ENCODE measurements around the gene HLA-DOB. TPM values are rescaled to one million over a fixed set of nuclear protein-coding genes. Genes with fewer than 3 reads are reported as not detected.

The HLA-DOB gene
- total and polyA plus RNA-seq, 2 of the 13 experiments (the other 11 are each of a cell fraction or from before 2014, with no cell fraction given), result not detected

DNA sequence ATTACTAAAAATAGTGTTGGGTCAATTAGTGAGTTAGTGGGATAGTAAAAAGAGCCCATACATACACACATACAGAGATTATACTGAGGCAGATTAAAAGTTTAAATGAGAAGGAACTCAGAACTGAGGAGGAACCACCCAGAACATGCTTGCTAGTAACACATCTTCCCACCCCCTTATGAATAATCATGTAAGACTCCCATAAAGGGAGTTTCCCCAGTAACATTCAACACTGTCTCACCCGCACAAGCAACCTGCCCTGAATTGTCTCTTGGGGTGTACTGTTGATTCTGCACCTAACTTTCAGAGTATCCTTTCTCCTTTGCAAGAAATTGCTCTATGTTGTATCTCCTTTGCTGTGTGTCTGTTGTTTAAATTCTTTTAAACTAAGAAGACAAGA lies 42.4 kb downstream of the HLA-DOB start:
- intact Hi-C loops (cut with micrococcal nuclease; ENCODE audit: unreplicated experiment) (no loop called here), in situ Hi-C loops (cut with HindIII; ENCODE audit: extremely low pct_ligation_motif_present, low pct_unique_long_range_greater_than_20kb) (no loop called here)
- Histone ChIP-seq H3K27ac (ENCODE audit: extremely low read length, insufficient read depth, low read length) (no peak overlapping the region), H3K27me3 (ENCODE audit: control insufficient read depth in 1 of 2, insufficient read depth in 2 of 2, low read length in 2 of 2) (peaks cover 0 to 10% of the 10 kb centered on the region in 2 experiments; a peak in 1 of 5 replicates), H3K79me2 (ENCODE audit: insufficient read depth, low read length) (no peaks in the 10 kb centered on the region), H3K9ac (ENCODE audit: insufficient read depth, low read depth, low read length) (no peak overlapping the region), H3K4me3 (replicated peaks in 1 of 3; ENCODE audit: insufficient read depth in 1 of 3, low read depth in 2 of 3, low read length in 3 of 3) (no peak overlapping the region), H3K36me3 (replicated peaks in 1 of 2; ENCODE audit: control insufficient read depth in 1 of 2, insufficient read depth in 2 of 2, low read length in 2 of 2) (no peaks in the 10 kb centered on the region), H2AFZ (ENCODE audit: low read length) (no peak overlapping the region), H3K4me1 (ENCODE audit: insufficient read depth, low read length) (no peaks in the 10 kb centered on the region), H4K20me1 (ENCODE audit: insufficient read depth, low read length) (no peaks in the 10 kb centered on the region), H3K4me2 (ENCODE audit: low read depth, low read length) (no peak overlapping the region), H3K9me3 (ENCODE audit: low read length) (no peaks in the 10 kb centered on the region)
- no peak for DNase-seq (ENCODE audit: low spot score)
- POLR2A ChIA-PET, result no interaction called here
- TF ChIP-seq TBP (CRISPR knock-in tag; IDR thresholded peaks at IDR 0.05) (no peak), ZNF274 (CRISPR knock-in tag; IDR thresholded peaks at IDR 0.05) (no peak), NCOA2 (CRISPR knock-in tag; IDR thresholded peaks at IDR 0.05) (no peak), FOXO1 (CRISPR knock-in tag; IDR thresholded peaks at IDR 0.05) (no peak), ZNF839 (CRISPR knock-in tag; IDR thresholded peaks at IDR 0.05; ENCODE audit: borderline replicate concordance) (no peak), KDM5B (CRISPR knock-in tag; IDR thresholded peaks at IDR 0.05; ENCODE audit: borderline replicate concordance) (no peak)
- TF ChIP-seq, protein P1, sequence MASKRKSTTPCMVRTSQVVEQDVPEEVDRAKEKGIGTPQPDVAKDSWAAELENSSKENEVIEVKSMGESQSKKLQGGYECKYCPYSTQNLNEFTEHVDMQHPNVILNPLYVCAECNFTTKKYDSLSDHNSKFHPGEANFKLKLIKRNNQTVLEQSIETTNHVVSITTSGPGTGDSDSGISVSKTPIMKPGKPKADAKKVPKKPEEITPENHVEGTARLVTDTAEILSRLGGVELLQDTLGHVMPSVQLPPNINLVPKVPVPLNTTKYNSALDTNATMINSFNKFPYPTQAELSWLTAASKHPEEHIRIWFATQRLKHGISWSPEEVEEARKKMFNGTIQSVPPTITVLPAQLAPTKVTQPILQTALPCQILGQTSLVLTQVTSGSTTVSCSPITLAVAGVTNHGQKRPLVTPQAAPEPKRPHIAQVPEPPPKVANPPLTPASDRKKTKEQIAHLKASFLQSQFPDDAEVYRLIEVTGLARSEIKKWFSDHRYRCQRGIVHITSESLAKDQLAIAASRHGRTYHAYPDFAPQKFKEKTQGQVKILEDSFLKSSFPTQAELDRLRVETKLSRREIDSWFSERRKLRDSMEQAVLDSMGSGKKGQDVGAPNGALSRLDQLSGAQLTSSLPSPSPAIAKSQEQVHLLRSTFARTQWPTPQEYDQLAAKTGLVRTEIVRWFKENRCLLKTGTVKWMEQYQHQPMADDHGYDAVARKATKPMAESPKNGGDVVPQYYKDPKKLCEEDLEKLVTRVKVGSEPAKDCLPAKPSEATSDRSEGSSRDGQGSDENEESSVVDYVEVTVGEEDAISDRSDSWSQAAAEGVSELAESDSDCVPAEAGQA (IDR thresholded peaks at IDR 0.05; ENCODE audit: low read depth), result no peak
- TF ChIP-seq, protein P1 (CRISPR knock-in tag; IDR thresholded peaks at IDR 0.05; ENCODE audit: borderline replicate concordance), result no peak
- TF ChIP-seq, protein P2, sequence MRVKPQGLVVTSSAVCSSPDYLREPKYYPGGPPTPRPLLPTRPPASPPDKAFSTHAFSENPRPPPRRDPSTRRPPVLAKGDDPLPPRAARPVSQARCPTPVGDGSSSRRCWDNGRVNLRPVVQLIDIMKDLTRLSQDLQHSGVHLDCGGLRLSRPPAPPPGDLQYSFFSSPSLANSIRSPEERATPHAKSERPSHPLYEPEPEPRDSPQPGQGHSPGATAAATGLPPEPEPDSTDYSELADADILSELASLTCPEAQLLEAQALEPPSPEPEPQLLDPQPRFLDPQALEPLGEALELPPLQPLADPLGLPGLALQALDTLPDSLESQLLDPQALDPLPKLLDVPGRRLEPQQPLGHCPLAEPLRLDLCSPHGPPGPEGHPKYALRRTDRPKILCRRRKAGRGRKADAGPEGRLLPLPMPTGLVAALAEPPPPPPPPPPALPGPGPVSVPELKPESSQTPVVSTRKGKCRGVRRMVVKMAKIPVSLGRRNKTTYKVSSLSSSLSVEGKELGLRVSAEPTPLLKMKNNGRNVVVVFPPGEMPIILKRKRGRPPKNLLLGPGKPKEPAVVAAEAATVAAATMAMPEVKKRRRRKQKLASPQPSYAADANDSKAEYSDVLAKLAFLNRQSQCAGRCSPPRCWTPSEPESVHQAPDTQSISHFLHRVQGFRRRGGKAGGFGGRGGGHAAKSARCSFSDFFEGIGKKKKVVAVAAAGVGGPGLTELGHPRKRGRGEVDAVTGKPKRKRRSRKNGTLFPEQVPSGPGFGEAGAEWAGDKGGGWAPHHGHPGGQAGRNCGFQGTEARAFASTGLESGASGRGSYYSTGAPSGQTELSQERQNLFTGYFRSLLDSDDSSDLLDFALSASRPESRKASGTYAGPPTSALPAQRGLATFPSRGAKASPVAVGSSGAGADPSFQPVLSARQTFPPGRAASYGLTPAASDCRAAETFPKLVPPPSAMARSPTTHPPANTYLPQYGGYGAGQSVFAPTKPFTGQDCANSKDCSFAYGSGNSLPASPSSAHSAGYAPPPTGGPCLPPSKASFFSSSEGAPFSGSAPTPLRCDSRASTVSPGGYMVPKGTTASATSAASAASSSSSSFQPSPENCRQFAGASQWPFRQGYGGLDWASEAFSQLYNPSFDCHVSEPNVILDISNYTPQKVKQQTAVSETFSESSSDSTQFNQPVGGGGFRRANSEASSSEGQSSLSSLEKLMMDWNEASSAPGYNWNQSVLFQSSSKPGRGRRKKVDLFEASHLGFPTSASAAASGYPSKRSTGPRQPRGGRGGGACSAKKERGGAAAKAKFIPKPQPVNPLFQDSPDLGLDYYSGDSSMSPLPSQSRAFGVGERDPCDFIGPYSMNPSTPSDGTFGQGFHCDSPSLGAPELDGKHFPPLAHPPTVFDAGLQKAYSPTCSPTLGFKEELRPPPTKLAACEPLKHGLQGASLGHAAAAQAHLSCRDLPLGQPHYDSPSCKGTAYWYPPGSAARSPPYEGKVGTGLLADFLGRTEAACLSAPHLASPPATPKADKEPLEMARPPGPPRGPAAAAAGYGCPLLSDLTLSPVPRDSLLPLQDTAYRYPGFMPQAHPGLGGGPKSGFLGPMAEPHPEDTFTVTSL (CRISPR knock-in tag; IDR thresholded peaks at IDR 0.05; ENCODE audit: borderline replicate concordance), result no peak
- CTCF ChIA-PET (ENCODE audit: low intra/inter-chr PET ratio, low total read pairs), result no interaction called here
- no peak for ATAC-seq
- FAIRE-seq, result no peak
- no TSS peak for BruUV-seq (replicated peaks)
- 11% methylated on average over 1 of the region's 1 CpG for WGBS (ENCODE audit: low lambda C conversion rate)

Measured in HepG2 (cell line).